Endothelial cell of umbilical vein (primary cell): ENCODE results near the gene CSNK1G2. TPM values are rescaled to one million over a fixed set of nuclear protein-coding genes. Genes with fewer than 3 reads are reported as not detected.

Experiments used
- BruUV-seq: library from RNA; stranded (reverse); fragments of 400-500 nt; replicated peaks from 2 replicates; lab custom pipeline; 2021; lab: Mats Ljungman, UMichigan
- CTCF ChIA-PET: fragments of 300-600, 350-600 bp; sonication (Branson Sonifier 250); formaldehyde crosslinking; loops from one replicate; lab custom pipeline; 2021; ENCODE audit warnings: antibody characterized with exemption, inconsistent platforms; lab: Charles Lee
- POLR2A ChIA-PET: fragments of 300-600, 350-600 bp; sonication (Branson Sonifier 250); formaldehyde crosslinking; loops from one replicate; lab custom pipeline; 2021; ENCODE audit warnings: antibody characterized with exemption, inconsistent platforms; lab: Charles Lee
- DNase-seq: peaks from one replicate; pipeline ENCODE4 v3.0.0-alpha.2; 2011; ENCODE audit warnings: low read depth, low spot score
- FAIRE-seq: peaks from 2 replicates; lab custom pipeline; 2011; peaks lifted over from hg19 to GRCh38; lab: Jason Lieb, UNC
- H2AFZ ChIP-seq: 2 replicates; pipeline ENCODE4 v1.6.0; 2012; ENCODE audit warnings: low read depth, low read length, control low read depth, inconsistent platforms
- H3K27ac ChIP-seq: 2 replicates; pipeline ENCODE4 v1.5.1; 2011; ENCODE audit warnings: low read depth, mild to moderate bottlenecking, control low read depth, low read length, moderate library complexity; ENCODE audit not compliant: insufficient read depth
- H3K27me3 ChIP-seq, 2 experiments: 2 replicates each; pipeline versions ENCODE4 v1.6.0 to v1.6.1; 2011; ENCODE audit warnings: low read length in 2 of 2, mixed read lengths in 1 of 2; ENCODE audit not compliant: control insufficient read depth in 2 of 2, insufficient read depth in 2 of 2
- H3K36me3 ChIP-seq, 2 experiments: 2 replicates in 1 of 2; 3 replicates in 1 of 2; pipeline ENCODE4 v1.5.1; 2011; ENCODE audit warnings: low read length in 2 of 2, mild to moderate bottlenecking in 1 of 2, moderate library complexity in 1 of 2; ENCODE audit not compliant: control insufficient read depth in 2 of 2, insufficient read depth in 2 of 2; ENCODE audit errors: extremely low read depth in 1 of 2
- H3K4me1 ChIP-seq: 3 replicates; pipeline ENCODE4 v1.5.1; 2011; ENCODE audit warnings: mild to moderate bottlenecking, low read length; ENCODE audit not compliant: control insufficient read depth, insufficient read depth; ENCODE audit errors: extremely low read depth
- H3K4me2 ChIP-seq: 2 replicates; pipeline ENCODE4 v1.6.1; 2011; ENCODE audit warnings: low read length, control low read depth, mixed read lengths; ENCODE audit not compliant: insufficient read depth
- H3K4me3 ChIP-seq, 3 experiments: fragments of 200-600 bp in 1 of 3; sonication (generic), shearing (Covaris generic) in 1 of 3; replicated peaks in 1 of 3; 2 replicates each; pipeline ENCODE4 v1.5.1; 2011 to 2016; ENCODE audit warnings: control low read depth in 3 of 3, low read length in 3 of 3, mild to moderate bottlenecking in 2 of 3, inconsistent platforms in 1 of 3, low read depth in 1 of 3, moderate library complexity in 1 of 3; ENCODE audit not compliant: insufficient read depth in 1 of 3
- H3K79me2 ChIP-seq: 2 replicates; pipeline ENCODE4 v1.6.0; 2012; ENCODE audit warnings: low read length, inconsistent platforms; ENCODE audit not compliant: control insufficient read depth, insufficient read depth
- H3K9ac ChIP-seq: replicated peaks from 2 replicates; pipeline ENCODE3; 2011; ENCODE audit warnings: low read length, control low read depth; ENCODE audit not compliant: insufficient read depth; ENCODE audit errors: extremely low read depth
- H3K9me1 ChIP-seq: replicated peaks from 3 replicates; pipeline ENCODE4 v1.6.0; 2011; ENCODE audit warnings: mild to moderate bottlenecking, low read length; ENCODE audit not compliant: control insufficient read depth, insufficient read depth; ENCODE audit errors: extremely low read depth
- H3K9me3 ChIP-seq: replicated peaks from 2 replicates; pipeline ENCODE4 v1.5.1; 2012; ENCODE audit warnings: low read length, inconsistent platforms; ENCODE audit not compliant: control insufficient read depth, insufficient read depth
- H4K20me1 ChIP-seq: replicated peaks from 2 replicates; pipeline ENCODE3; 2011; ENCODE audit warnings: mild to moderate bottlenecking, low read length; ENCODE audit not compliant: control insufficient read depth, insufficient read depth; ENCODE audit errors: extremely low read depth
- EZH2 ChIP-seq: IDR thresholded peaks from 2 replicates; pipeline ENCODE4 v1.6.1; 2012; ENCODE audit warnings: borderline replicate concordance, low read depth, mild to moderate bottlenecking, moderate library complexity, low read length, inconsistent platforms; ENCODE audit not compliant: severe bottlenecking
- FOS ChIP-seq: IDR thresholded peaks from 2 replicates; pipeline ENCODE4 v1.6.1; 2011; ENCODE audit warnings: mild to moderate bottlenecking, low read length, moderate library complexity, borderline replicate concordance; ENCODE audit not compliant: insufficient read depth
- GATA2 ChIP-seq: IDR thresholded peaks from 2 replicates; pipeline ENCODE4 v1.7.0; 2011; ENCODE audit warnings: low read depth, mild to moderate bottlenecking, moderate library complexity, mixed read lengths, low read length; ENCODE audit not compliant: insufficient read length, insufficient read depth
- JUN ChIP-seq: IDR thresholded peaks from 2 replicates; pipeline ENCODE4 v1.6.1; 2011; ENCODE audit warnings: borderline replicate concordance, low read depth; ENCODE audit not compliant: insufficient read length, insufficient read depth
- MAX ChIP-seq: IDR thresholded peaks from 2 replicates; pipeline ENCODE4 v1.6.1; 2011; ENCODE audit not compliant: insufficient read depth, insufficient read length
- MYC ChIP-seq: IDR thresholded peaks from one replicate; pipeline ENCODE4 v1.6.1; 2011; ENCODE audit warnings: mild to moderate bottlenecking, low read depth, low read length
- POLR2A ChIP-seq: IDR thresholded peaks from 2 replicates; pipeline ENCODE4 v1.6.1; 2012; ENCODE audit warnings: low read depth, mild to moderate bottlenecking, control low read depth, low read length
- POLR2AphosphoS5 ChIP-seq: IDR thresholded peaks from 2 replicates; pipeline ENCODE4 v1.6.1; 2012; ENCODE audit warnings: low read depth, mild to moderate bottlenecking, control low read depth, low read length, moderate library complexity; ENCODE audit not compliant: insufficient read depth
- dilution Hi-C: fragments of 300-500 bp; cut with MboI; formaldehyde crosslinking; loops from one replicate; pipeline ENCODE4 v1.15.0; 2019; ENCODE audit warnings: low sequenced_read_pairs; ENCODE audit not compliant: extremely low pct_ligation_motif_present
- intact Hi-C: fragments of 100-400 bp; cut with micrococcal nuclease; formaldehyde crosslinking; loops from one replicate; pipeline ENCODE4 v1.10.0; 2022
- polyA plus RNA-seq, 4 experiments: library from polyadenylated mRNA; depleted of rRNA in 3 of 4; stranded (reverse) in 3 of 4; unstranded in 1 of 4; fragments of >200 nt; gene quantifications; 2 replicates each; pipeline versions ENCODE4 v1.2.1 to v1.2.3, GENCODE V29; 2011 to 2012; ENCODE audit warnings: missing spikeins in 1 of 4
- total RNA-seq: library from RNA; stranded (reverse); gene quantifications from 2 replicates; pipeline ENCODE4 v1.2.3, GENCODE V29; 2021
- TF ChIP-seq, protein P1 (sequence below), 2 donors: IDR thresholded peaks; 1 replicate in 1 of 2; 2 replicates in 1 of 2; pipeline ENCODE4 v1.5.1; 2011; ENCODE audit warnings: low read length in 2 of 2, mild to moderate bottlenecking in 2 of 2, moderate library complexity in 2 of 2, control low read depth in 1 of 2, inconsistent platforms in 1 of 2, low read depth in 1 of 2; ENCODE audit not compliant: insufficient read depth in 1 of 2; ENCODE audit errors: extremely low read depth in 1 of 2

CSNK1G2 gene
- total and polyA plus RNA-seq, 2 donors (not counting 3 experiments of a cell fraction or from before 2014, with no cell fraction given): 96.6 to 110 TPM

DNA sequence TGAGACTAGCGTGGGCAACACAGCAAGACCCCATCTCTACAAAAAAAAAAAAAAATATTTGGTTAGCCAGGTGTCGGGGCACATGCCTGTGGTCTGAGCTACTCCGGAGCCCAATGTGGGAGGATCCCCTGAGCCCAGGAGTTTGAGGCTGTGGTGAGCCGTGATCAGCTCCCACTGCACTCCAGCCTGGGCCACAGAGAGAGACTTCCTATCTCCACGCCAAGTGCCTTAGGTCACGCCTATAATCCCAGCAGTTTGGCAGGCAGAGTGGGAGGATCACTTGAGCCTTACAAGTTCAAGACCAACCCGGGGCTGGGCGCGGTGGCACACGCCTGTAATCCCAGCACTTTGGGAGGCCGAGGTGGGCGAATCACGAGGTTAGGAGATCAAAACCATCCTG is 44.5 kb upstream of the CSNK1G2 start:
- DNase-seq (no peak), FAIRE-seq (no peak)
- Histone ChIP-seq H3K9ac (no peak overlapping the region), H3K79me2 (no peaks in the 10 kb centered on the region), H3K27me3 (no peaks in the 10 kb centered on the region), H4K20me1 (no peaks in the 10 kb centered on the region), H3K9me3 (no peaks in the 10 kb centered on the region), H3K4me2 (no peak overlapping the region), H3K36me3 (no peaks in the 10 kb centered on the region), H3K27ac (no peak overlapping the region), H2AFZ (no peak overlapping the region), H3K9me1 (no peaks in the 10 kb centered on the region), H3K4me1 (peaks cover 4% of the 10 kb centered on the region), H3K4me3 (no peak overlapping the region)
- CTCF ChIA-PET: interaction anchor here (0.8 kb wide), 1 partner anchor 174 kb away, joined by 3 read pairs; no protein-coding TSS in a partner anchor
- dilution Hi-C loops: no loop called here
- intact Hi-C loops: no loop called here
- POLR2A ChIA-PET: no interaction called here
- TF ChIP-seq JUN (no peak), POLR2AphosphoS5 (no peak), MYC (no peak), MAX (no peak), POLR2A (no peak), FOS (no peak), EZH2 (no peak), GATA2 (no peak)
- TF ChIP-seq, protein P1, sequence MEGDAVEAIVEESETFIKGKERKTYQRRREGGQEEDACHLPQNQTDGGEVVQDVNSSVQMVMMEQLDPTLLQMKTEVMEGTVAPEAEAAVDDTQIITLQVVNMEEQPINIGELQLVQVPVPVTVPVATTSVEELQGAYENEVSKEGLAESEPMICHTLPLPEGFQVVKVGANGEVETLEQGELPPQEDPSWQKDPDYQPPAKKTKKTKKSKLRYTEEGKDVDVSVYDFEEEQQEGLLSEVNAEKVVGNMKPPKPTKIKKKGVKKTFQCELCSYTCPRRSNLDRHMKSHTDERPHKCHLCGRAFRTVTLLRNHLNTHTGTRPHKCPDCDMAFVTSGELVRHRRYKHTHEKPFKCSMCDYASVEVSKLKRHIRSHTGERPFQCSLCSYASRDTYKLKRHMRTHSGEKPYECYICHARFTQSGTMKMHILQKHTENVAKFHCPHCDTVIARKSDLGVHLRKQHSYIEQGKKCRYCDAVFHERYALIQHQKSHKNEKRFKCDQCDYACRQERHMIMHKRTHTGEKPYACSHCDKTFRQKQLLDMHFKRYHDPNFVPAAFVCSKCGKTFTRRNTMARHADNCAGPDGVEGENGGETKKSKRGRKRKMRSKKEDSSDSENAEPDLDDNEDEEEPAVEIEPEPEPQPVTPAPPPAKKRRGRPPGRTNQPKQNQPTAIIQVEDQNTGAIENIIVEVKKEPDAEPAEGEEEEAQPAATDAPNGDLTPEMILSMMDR (IDR thresholded peaks at IDR 0.05; ENCODE audit: extremely low read depth in 1 of 2, insufficient read depth in 1 of 2, low read depth in 1 of 2, low read length in 2 of 2): no peak
- BruUV-seq: no TSS peak
